C4-2B (cell line): ENCODE data around the gene IFITM5.

Source experiments
- ZFX ChIP-seq: fragments of 450-650 bp; IDR thresholded peaks from 2 replicates; pipeline ENCODE4 v1.6.1; 2017
- TF ChIP-seq, protein P1 (sequence below): fragments of 450-650 bp; conservative IDR thresholded peaks from 2 replicates; pipeline ENCODE4 v1.5.1; 2017; ENCODE audit warnings: mild to moderate bottlenecking

DNA sequence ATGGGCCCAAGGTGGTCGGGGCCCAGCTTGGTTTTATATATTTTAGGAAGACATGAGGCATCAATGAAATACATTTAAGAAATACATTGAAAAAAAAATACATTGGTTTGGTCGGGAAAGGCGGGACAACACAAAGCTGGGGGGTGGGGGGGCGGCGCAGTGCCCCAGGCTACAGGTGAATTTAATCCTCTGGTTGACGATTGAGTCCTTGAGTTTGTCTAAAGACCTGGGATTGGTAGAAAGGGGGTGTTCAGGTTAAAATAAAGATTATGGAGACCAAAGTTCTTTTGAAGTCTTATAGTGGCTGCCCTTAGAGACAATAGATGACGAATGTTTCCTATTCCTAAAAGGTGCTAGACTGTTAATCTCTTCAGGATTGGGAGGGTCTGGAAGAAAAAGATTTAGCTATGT, 17.6 kb upstream of the IFITM5 start:
- TF ChIP-seq, protein P1, sequence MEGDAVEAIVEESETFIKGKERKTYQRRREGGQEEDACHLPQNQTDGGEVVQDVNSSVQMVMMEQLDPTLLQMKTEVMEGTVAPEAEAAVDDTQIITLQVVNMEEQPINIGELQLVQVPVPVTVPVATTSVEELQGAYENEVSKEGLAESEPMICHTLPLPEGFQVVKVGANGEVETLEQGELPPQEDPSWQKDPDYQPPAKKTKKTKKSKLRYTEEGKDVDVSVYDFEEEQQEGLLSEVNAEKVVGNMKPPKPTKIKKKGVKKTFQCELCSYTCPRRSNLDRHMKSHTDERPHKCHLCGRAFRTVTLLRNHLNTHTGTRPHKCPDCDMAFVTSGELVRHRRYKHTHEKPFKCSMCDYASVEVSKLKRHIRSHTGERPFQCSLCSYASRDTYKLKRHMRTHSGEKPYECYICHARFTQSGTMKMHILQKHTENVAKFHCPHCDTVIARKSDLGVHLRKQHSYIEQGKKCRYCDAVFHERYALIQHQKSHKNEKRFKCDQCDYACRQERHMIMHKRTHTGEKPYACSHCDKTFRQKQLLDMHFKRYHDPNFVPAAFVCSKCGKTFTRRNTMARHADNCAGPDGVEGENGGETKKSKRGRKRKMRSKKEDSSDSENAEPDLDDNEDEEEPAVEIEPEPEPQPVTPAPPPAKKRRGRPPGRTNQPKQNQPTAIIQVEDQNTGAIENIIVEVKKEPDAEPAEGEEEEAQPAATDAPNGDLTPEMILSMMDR = no peak
- no peak for TF ChIP-seq ZFX
